Left colon (tissue), 2 donors: ENCODE results near the gene CACNA1I. TPM values are rescaled to one million over a fixed set of nuclear protein-coding genes. Genes with fewer than 3 reads are reported as not detected.

ENCODE experiments used
- ATAC-seq: fragments of 200-7000 bp; cut with Tn5 transposase; one replicate; pipeline ENCODE4 v1.9.1; 2020; ENCODE audit warnings: mild to moderate bottlenecking, moderate library complexity
- DNase-seq, 2 donors: peaks; one replicate each; pipeline ENCODE4 v3.0.0-alpha.2; 2020
- intact Hi-C, 2 donors: fragments of 100-400 bp; cut with DNase I in 1 of 2; cut with micrococcal nuclease in 1 of 2; formaldehyde crosslinking; loops; one replicate each; pipeline versions ENCODE4 v1.11.2 to v1.14.0; 2022; cut with DNase I, micrococcal nuclease
- total RNA-seq, 2 donors: library from RNA; stranded (reverse); fragmentation: NEBNext Ultra II Directional; extraction: Animal tissue kit (Norgen Biotek cat#: 25700); gene quantifications; one replicate each; pipeline ENCODE4 v1.2.1, GENCODE V29; 2021
- donor health status: DM: no; HTN: no; CAD: no.
- donor health status: DM: yes; HTN: yes; CAD: no.

CACNA1I gene
- total RNA-seq, 2 donors from 2014 or later = 0.18 to 0.31 TPM

DNA sequence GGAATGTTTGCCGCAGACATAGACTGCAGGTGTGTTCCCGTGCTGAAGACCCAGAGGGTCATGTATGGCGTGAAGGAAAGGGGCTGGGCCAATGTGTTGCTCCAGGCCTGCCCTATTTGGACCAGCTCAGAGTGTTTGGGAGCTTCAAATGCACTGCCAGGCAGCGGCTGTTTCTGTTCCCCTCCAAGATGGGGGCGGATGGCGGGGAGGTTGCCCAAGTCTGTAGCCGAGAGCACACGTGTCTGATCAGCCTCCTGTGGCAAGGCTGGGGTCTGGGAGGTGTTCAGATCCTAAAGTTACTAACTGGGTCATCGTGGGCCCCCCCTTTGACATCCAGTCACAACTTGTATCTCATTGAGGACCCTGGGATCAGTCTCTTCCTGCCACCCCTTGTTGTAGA lies 45.5 kb downstream of the CACNA1I start:
- intact Hi-C loops = no loop called here
- ATAC-seq (no peak), DNase-seq (no peak)

GRCh38 chr22:39616781-39617180 lies 46.2 kb downstream of the CACNA1I start:
- intact Hi-C loops = no loop called here
- DNase-seq (no peak), ATAC-seq (no peak)

- intact Hi-C loops = no loop called here
- ATAC-seq (no peak), DNase-seq (no peak)
These were observed 46.8 kb downstream of the CACNA1I start for GRCh38 chr22:39617342-39617741.

- no peak for DNase-seq
- ATAC-seq = no peak
- intact Hi-C loops = no loop called here
These were observed 47.6 kb downstream of the CACNA1I start for GRCh38 chr22:39617970-39618757.

DNA sequence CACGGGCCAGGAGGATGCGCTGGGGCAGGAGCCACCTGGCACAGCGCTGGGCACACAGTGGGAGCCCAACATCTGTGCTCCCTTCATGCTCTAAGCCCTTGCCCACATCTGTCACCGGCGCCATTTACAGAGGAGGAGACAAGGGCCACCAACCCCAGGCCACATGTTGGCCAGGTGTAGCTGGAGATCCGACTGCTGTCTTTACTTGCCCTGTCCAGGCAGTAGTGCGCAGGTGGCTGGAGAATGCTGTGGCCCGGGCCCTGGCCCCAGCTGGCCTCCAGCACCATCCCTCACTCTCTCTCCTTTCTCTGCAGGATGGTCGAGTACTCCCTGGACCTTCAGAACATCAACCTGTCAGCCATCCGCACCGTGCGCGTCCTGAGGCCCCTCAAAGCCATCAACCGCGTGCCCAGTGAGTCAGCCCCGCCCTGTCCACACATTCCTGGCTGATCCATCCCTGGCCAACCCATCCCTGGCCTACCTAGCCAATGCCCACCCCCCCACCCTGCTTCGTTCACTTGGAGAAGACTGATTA lies 48.5 kb downstream of the CACNA1I start:
- ATAC-seq (no peak), DNase-seq (no peak)
- intact Hi-C loops = no loop called here

DNA sequence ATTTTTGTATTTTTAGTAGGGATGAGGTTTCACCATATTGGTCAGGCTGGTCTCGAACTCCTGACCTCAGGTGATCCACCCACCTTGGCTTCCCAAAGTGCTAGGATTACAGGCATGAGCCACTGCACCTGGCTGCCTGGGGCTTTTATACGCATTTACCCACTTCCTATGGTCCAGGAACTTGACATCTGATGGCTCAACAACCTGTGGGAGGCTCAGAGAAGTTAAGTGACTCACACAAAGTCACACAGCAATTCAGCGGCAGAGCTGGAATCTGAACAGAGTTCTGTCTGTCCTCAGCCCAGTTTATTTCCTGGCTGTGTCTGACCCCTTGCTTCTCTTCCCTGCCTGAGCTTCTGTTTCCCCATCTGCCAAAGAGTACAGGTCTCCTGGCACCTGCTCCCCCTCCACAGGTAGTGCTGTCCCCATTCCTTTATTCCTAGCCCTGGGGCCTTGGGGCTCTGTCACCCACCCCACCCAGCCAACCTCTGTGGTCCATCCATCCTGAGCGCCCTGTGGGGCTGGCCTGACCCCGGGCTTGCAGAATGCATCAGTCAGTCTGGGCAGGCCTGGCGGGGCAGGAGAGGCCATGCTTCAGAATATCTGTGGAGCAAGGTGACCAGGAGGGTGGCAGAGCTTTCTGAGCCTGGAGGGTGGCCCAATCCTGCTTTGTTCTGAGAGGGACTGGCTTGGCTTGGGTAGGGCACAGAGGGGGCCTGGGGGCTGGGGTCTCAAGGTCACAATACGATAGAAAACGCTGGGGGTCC lies 50.6 kb downstream of the CACNA1I start:
- ATAC-seq (no peak), DNase-seq (no peak)
- intact Hi-C loops = no loop called here

- peak; percentile 25 for ATAC-seq
- intact Hi-C loops = no loop called here
- no peak for DNase-seq
These were observed 51.3 kb downstream of the CACNA1I start for GRCh38 chr22:39621826-39622225.

- intact Hi-C loops = no loop called here
- ATAC-seq (peak; percentile 80), DNase-seq (peak; percentile 36 to 80)
These were observed 52.4 kb downstream of the CACNA1I start for GRCh38 chr22:39622881-39623367.

DNA sequence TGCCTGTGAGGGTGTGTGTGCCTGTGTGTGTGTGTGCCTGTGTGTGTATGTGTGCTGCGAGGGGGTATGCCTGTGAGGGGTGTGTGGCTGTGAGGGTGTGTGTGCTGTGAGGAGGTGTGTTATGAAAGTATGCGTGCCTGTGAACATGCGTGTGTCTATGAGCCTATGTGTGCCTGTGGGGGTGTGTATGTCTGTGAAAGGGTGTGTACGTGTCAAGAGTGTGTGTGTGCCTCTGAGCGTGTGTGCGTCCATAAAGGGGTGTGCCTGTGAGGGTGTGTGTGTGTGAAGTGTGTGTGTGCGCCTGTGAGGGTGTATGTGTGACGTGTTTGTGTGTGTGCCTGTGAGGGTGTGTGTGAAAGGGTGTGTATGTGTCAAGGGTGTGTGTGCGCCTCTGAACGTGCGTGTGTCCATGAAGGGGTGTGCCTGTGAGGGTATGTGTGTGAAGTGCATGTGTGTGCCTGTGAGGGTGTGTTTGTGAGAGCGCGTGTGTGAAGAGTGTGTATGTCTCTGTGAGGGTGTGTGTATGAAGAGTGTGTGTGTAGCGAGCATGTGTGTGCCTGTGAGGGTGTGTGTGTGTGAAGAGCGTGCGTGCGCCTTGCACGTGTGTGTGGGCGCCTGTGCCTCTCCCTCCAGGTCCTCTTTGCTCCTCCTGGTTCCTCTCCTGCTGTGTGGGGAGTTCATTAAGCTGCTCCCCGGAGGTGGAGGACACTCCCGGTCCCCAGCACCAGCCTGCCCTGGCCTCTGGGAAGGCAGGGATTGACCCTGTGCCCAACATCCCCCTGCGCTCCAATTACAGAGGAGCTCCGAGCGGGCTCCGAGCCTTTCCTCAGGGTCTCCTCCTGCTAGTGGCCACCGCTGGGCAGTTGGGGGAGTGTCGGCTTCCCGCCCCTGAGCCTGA lies 53.3 kb downstream of the CACNA1I start:
- ATAC-seq = no peak
- DNase-seq = no peak
- intact Hi-C loops = no loop called here

DNA sequence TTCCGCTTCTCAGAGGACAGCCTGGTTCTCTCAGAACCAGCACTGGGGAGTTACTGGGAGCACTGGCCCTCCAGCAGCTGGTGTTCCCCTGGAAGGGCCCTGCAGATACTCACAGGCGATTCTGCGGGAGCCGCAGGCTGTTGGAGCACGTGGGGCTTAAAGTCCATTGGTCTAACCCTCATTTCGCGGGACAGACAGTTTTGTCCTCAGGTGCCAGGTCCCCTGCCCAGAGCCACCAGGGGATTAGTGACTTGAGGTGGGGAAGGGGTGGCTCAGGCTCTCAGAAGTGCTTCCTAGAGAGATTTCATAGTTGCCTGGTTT lies 53.9 kb downstream of the CACNA1I start:
- intact Hi-C loops = no loop called here
- DNase-seq (no peak), ATAC-seq (no peak)

GRCh38 chr22:39625569-39626537 lies 55.3 kb downstream of the CACNA1I start:
- intact Hi-C loops = no loop called here
- DNase-seq = no peak
- ATAC-seq = no peak

DNA sequence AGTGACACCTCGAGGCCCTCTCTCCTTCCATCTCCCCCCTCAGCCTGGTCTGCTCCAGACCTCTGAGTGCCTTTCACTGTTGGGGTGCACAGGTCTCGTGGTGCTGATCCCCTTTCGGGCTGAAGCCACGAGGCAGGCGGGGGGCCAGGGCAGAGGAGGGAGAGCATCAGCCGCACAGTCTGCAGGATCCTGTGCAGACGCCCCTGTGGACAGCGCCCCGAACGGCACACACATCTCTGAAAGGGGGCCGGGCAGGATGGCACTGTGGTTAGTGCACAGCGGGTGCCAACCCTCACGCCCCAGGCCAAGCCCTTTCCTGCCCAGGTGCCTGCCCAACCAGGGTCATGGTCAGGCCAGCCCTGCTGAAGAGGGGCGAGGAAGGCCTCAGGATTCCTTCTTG lies 56.7 kb downstream of the CACNA1I start:
- no peak for DNase-seq
- ATAC-seq = no peak
- intact Hi-C loops = no loop called here

DNA sequence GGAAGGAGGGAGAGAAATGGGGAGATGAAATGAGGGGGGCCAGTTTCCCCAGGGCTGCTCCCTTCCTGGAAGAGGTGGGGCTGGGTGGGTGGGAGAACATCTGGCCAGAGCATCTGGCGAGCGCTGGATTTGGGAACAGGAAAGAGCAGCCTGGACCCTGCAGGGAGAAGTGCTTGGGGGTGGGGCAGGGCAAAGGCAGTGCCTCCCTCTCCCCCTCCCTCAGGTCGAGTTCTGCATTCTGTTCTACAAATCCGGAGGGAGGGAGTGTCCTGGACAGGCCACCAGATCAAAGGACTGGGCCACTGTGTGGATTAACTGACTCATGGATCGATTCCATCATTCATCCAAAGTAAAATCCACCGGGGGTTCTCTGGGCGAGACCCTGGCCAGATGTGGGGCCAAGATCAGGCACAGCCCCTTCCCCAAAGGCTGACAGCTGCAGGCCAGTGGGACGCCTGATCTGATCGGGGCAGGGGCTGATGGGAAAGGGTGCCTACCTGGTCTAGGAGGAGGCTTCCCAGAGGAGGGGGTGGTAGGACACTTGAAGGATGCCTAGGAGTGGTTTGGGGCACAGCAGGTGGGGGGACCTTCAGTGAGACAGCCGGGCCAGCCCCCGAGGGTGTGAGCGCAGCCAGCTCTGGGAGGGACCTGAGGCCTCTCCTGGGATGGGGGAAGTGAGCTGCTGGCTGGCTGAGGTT lies 57.5 kb downstream of the CACNA1I start:
- ATAC-seq (no peak), DNase-seq (no peak)
- intact Hi-C loops = no loop called here

DNA sequence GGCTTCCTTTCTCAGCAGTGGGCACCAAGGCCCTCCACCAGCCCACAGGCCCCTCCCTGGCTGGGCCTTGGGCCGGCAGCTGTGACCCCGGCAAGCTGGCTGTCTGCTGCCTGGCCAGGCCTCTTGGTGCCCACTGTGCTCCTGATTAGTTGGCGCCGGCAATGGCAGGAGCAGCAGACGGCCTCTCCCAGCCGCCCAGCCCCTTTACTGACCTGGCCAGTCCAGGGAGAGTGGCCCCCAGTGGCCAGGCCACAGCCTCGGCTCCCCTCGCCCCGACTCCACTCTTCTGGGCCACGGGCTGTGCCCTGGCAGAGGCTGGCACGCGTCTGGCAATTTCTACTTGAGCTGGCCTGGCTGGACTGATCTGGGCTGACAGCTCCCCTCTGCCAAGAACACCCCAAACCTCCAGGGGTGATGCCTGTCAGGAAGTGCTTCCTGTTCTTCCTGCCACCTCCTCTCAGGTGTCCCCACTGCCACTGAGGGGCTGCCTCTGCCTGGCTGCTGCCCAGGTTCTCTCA lies 58.1 kb downstream of the CACNA1I start:
- DNase-seq = no peak
- intact Hi-C loops = no loop called here
- ATAC-seq = no peak

DNA sequence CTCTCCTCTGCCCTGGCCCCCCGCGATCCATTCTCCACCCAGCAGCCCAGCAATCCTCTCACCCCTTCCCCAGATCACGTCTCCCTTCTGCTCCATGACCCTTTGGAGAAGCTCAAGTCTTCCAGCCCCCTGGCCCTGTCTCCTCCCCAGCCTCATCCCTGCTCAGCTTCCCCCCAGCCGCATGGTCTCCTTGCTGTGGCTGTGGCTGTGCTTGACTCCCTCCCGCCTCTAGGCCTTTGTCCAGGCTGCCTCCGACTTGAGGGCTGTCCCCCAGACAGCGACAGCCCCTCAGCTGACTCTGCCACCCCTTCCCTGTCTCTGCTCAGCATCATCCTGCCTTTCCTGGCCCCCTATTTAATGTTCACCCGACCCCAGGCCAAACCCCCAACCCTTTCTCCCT lies 59.3 kb downstream of the CACNA1I start:
- ATAC-seq (no peak), DNase-seq (no peak)
- intact Hi-C loops = no loop called here

DNA sequence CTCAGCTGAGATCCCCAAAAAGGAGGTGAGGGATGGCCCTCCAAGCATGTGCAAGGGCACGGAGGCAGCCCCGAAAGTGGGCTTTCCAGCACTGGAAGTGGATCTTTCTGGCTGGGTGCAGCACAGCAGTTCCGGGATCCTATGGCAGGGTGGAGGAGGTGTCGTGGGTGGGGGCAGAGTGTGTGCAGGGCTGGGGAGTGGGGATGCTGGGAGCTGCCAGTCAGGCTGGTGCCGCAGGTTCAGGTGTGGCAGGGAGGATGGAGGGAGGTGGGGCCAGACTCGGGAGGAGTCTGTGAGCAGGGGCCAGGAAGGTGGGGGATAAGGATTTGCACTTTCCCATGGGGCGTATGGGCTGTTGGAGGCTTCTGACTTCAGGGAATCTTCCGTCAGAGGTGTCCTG lies 60.2 kb downstream of the CACNA1I start:
- intact Hi-C loops = no loop called here
- no peak for DNase-seq
- no peak for ATAC-seq
